ENCODE measurements around the gene RAB40C.

GRCh38 chr16:576197-576822 lies 13.6 kb upstream of the RAB40C start:
- TF ChIP-seq CTCF (conservative IDR thresholded peaks at IDR 0.05; ENCODE audit: low read length) (no peak), EZH2phosphoT487 (IDR thresholded peaks at IDR 0.05; ENCODE audit: borderline replicate concordance) (no peak)

Data from Loucy (cell line).